IMR-90 (cell line): ENCODE results near the gene C1orf116. TPM values are rescaled to one million over a fixed set of nuclear protein-coding genes. Genes with fewer than 3 reads are reported as not detected.

Experiments
- ATAC-seq: fragments of 200-7000 bp; cut with Tn5 transposase; 2 replicates; pipeline ENCODE4 v1.9.1; 2020; ENCODE audit warnings: low read depth, mild to moderate bottlenecking, moderate library complexity
- BruUV-seq: library from RNA; stranded (reverse); fragments of 400-500 nt; replicated peaks from 2 replicates; lab custom pipeline; 2021; lab: Mats Ljungman, UMichigan
- CTCF ChIA-PET: fragments of 300-600 bp; formaldehyde crosslinking; extraction: SDS; loops from one replicate; lab custom pipeline; 2021; ENCODE audit warnings: antibody characterized with exemption; lab: Yijun Ruan, JAX
- POLR2A ChIA-PET: fragments of 300-600 bp; sonication (Branson Sonifier 250); formaldehyde crosslinking; loops from one replicate; lab custom pipeline; 2022; ENCODE audit warnings: antibody characterized with exemption; ENCODE audit not compliant: unreplicated experiment; lab: Charles Lee
- DNase-seq: peaks from one replicate; pipeline ENCODE4 v3.0.0; 2013
- H2AFZ ChIP-seq: replicated peaks from 2 replicates; pipeline ENCODE3; 2013; ENCODE audit warnings: low read length, mild to moderate bottlenecking; ENCODE audit not compliant: poor library complexity
- H2AK5ac ChIP-seq: 2 replicates; pipeline ENCODE4 v1.6.1; 2013; ENCODE audit warnings: low read depth, low read length, inconsistent platforms
- H2AK9ac ChIP-seq: replicated peaks from 2 replicates; pipeline ENCODE3; 2013; ENCODE audit warnings: mild to moderate bottlenecking, low read depth, low read length, moderate library complexity; ENCODE audit not compliant: poor library complexity
- H2BK120ac ChIP-seq: 2 replicates; pipeline ENCODE4 v1.6.1; 2013; ENCODE audit warnings: low read depth, low read length, inconsistent platforms
- H2BK15ac ChIP-seq: 3 replicates; pipeline ENCODE4 v1.6.1; 2013; ENCODE audit warnings: low read depth, low read length, inconsistent platforms
- H2BK20ac ChIP-seq: 2 replicates; pipeline ENCODE4 v1.6.1; 2013; ENCODE audit warnings: low read depth, mild to moderate bottlenecking, inconsistent platforms, low read length, moderate library complexity
- H2BK5ac ChIP-seq: 2 replicates; pipeline ENCODE4 v1.6.1; 2013; ENCODE audit warnings: mild to moderate bottlenecking, low read depth, low read length, inconsistent platforms; ENCODE audit not compliant: poor library complexity, severe bottlenecking
- H3K14ac ChIP-seq: replicated peaks from 2 replicates; pipeline ENCODE4 v1.6.1; 2013; ENCODE audit warnings: low read depth, low read length, inconsistent platforms
- H3K18ac ChIP-seq: 2 replicates; pipeline ENCODE4 v1.6.1; 2013; ENCODE audit warnings: low read depth, low read length, control low read depth
- H3K23ac ChIP-seq: 2 replicates; pipeline ENCODE4 v1.6.1; 2013; ENCODE audit warnings: low read depth, low read length, inconsistent platforms
- H3K27ac ChIP-seq: 2 replicates; pipeline ENCODE4 v1.5.1; 2013; ENCODE audit warnings: mild to moderate bottlenecking, control low read depth, low read length; ENCODE audit not compliant: insufficient read depth
- H3K27me3 ChIP-seq: 2 replicates; pipeline ENCODE4 v1.6.1; 2013; ENCODE audit warnings: low read length; ENCODE audit not compliant: control insufficient read depth, insufficient read depth
- H3K36me3 ChIP-seq: 2 replicates; pipeline ENCODE4 v1.6.1; 2013; ENCODE audit warnings: low read length, mixed read lengths; ENCODE audit not compliant: control insufficient read depth, insufficient read depth
- H3K4ac ChIP-seq: 2 replicates; pipeline ENCODE4 v1.6.1; 2013; ENCODE audit warnings: low read depth, low read length, inconsistent platforms
- H3K4me1 ChIP-seq: 2 replicates; pipeline ENCODE4 v1.6.1; 2013; ENCODE audit warnings: low read length, mixed read lengths; ENCODE audit not compliant: control insufficient read depth, insufficient read depth
- H3K4me2 ChIP-seq: 2 replicates; pipeline ENCODE4 v1.6.1; 2013; ENCODE audit warnings: low read depth, mild to moderate bottlenecking, control low read depth, low read length, moderate library complexity
- H3K4me3 ChIP-seq: 2 replicates; pipeline ENCODE4 v1.5.1; 2013; ENCODE audit warnings: low read depth, mild to moderate bottlenecking, control low read depth, low read length, moderate library complexity; ENCODE audit not compliant: insufficient read depth
- H3K56ac ChIP-seq: 2 replicates; pipeline ENCODE4 v1.6.1; 2013; ENCODE audit warnings: low read length, inconsistent platforms; ENCODE audit not compliant: insufficient read depth; ENCODE audit errors: extremely low read depth
- H3K79me1 ChIP-seq, 2 experiments: 2 replicates each; pipeline ENCODE4 v1.6.1; 2013; ENCODE audit warnings: low read length in 2 of 2, inconsistent platforms in 1 of 2, low read depth in 1 of 2
- H3K9ac ChIP-seq: 2 replicates; pipeline ENCODE4 v1.6.1; 2013; ENCODE audit warnings: low read depth, low read length, control low read depth
- H3K9me1 ChIP-seq: 2 replicates; pipeline ENCODE4 v1.6.1; 2013; ENCODE audit warnings: low read length, inconsistent platforms; ENCODE audit not compliant: insufficient read depth
- H3K9me3 ChIP-seq: 2 replicates; pipeline ENCODE4 v1.6.1; 2013; ENCODE audit warnings: low read length; ENCODE audit not compliant: control insufficient read depth, insufficient read depth
- H4K20me1 ChIP-seq: 2 replicates; pipeline ENCODE4 v1.6.1; 2013; ENCODE audit warnings: low read length, inconsistent platforms; ENCODE audit not compliant: insufficient read depth
- H4K5ac ChIP-seq: 2 replicates; pipeline ENCODE4 v1.6.1; 2013; ENCODE audit warnings: mild to moderate bottlenecking, low read depth, low read length, control low read depth
- H4K8ac ChIP-seq, 2 experiments: 2 replicates each; pipeline ENCODE4 v1.6.1; 2013; ENCODE audit warnings: low read depth in 2 of 2, low read length in 2 of 2, control low read depth in 1 of 2, inconsistent platforms in 1 of 2
- H4K91ac ChIP-seq: 2 replicates; pipeline ENCODE4 v1.6.1; 2013; ENCODE audit warnings: low read depth, low read length, inconsistent platforms; ENCODE audit not compliant: insufficient read depth
- ELK1 ChIP-seq: fragments of 150-350 bp; IDR thresholded peaks from 2 replicates; pipeline ENCODE4 v1.6.1; 2016; ENCODE audit warnings: low read depth, mild to moderate bottlenecking, low read length, moderate library complexity, borderline replicate concordance
- FOS ChIP-seq: fragments of 150-350 bp; IDR thresholded peaks from 2 replicates; pipeline ENCODE4 v1.6.1; 2016; ENCODE audit warnings: low read depth, low read length
- MXI1 ChIP-seq: IDR thresholded peaks from 2 replicates; pipeline ENCODE4 v1.6.1; 2012; ENCODE audit warnings: low read depth, mild to moderate bottlenecking, low read length, moderate library complexity, borderline replicate concordance
- SMC3 ChIP-seq: fragments of 150-350 bp; IDR thresholded peaks from 2 replicates; pipeline ENCODE4 v1.6.1; 2016; ENCODE audit warnings: low read depth, mild to moderate bottlenecking, antibody characterized with exemption, low read length, moderate library complexity
- WGBS, 2 experiments: methylation state at CpG; one replicate each; pipeline versions ENCODE4 v1.1.5 to v1.1.7; 2013; ENCODE audit warnings: missing lambda C conversion rate in 2 of 2; ENCODE audit not compliant: insufficient read length in 1 of 2; ENCODE audit errors: extremely low coverage in 2 of 2; 5-methylcytosine and 5-hydroxymethylcytosine counted together
- dilution Hi-C: fragments of 300-500 bp; cut with HindIII; formaldehyde crosslinking; loops from one replicate; pipeline ENCODE4 v1.14.3; 2018; ENCODE audit warnings: low sequenced_read_pairs; ENCODE audit not compliant: unreplicated experiment
- in situ Hi-C: fragments of 300-500 bp; cut with MboI; formaldehyde crosslinking; loops from 3 replicates; pipeline ENCODE4 v1.14.3; 2019; ENCODE audit warnings: low sequenced_read_pairs, inconsistent platforms, mixed read lengths
- intact Hi-C: fragments of 100-400 bp; cut with micrococcal nuclease; formaldehyde crosslinking; loops from 2 replicates; pipeline ENCODE4 v1.10.0; 2022
- polyA plus RNA-seq, 3 experiments: library from polyadenylated mRNA; depleted of rRNA; stranded (reverse); fragments of >200 nt; gene quantifications; 2 replicates each; pipeline ENCODE4 v1.2.3, GENCODE V29; 2012; ENCODE audit warnings: low replicate concordance in 1 of 3
- total RNA-seq: library from RNA; depleted of rRNA; stranded (reverse); fragments of >200 nt; gene quantifications from 2 replicates; pipeline ENCODE4 v1.2.3, GENCODE V29; 2012

C1orf116 gene
- total and polyA plus RNA-seq, 2 of the 4 experiments (the other 2 are of a cell fraction) = under 0.01 to 0.03 TPM

- no peak overlapping the region for H3K4me2 ChIP-seq
- no peaks in the 10 kb centered on the region for H3K9me1 ChIP-seq
- H4K8ac ChIP-seq = no peak overlapping the region
- H3K27ac ChIP-seq = no peak overlapping the region
- no peaks in the 10 kb centered on the region for H3K4me1 ChIP-seq
- no peak overlapping the region for H3K23ac ChIP-seq
- in situ Hi-C loops (loop anchor here (5.0 kb wide), 1 partner anchor 48 kb away; no protein-coding TSS in a partner anchor), intact Hi-C loops (loop anchor here (5.0 to 10.0 kb wide), 4 partner anchors 142 to 472 kb away; no protein-coding TSS in a partner anchor), dilution Hi-C loops (no loop called here)
- no peak overlapping the region for H3K4me3 ChIP-seq
- peaks cover 10% of the 10 kb centered on the region for H3K27me3 ChIP-seq
- no peak overlapping the region for H2AFZ ChIP-seq
- DNase-seq (no peak), ATAC-seq (no peak)
- POLR2A ChIA-PET = no interaction called here
- no peak overlapping the region for H4K5ac ChIP-seq
- no peak overlapping the region for H2BK5ac ChIP-seq
- no peak overlapping the region for H4K91ac ChIP-seq
- BruUV-seq = no TSS peak
- no peak overlapping the region for H3K4ac ChIP-seq
- no CpG with 5 or more reads among the region's 6 CpGs for WGBS, 2 experiments
- TF ChIP-seq FOS (no peak), MXI1 (no peak), ELK1 (no peak), SMC3 (no peak)
- no peaks in the 10 kb centered on the region for H4K20me1 ChIP-seq
- H3K9me3 ChIP-seq = no peaks in the 10 kb centered on the region
- no peak overlapping the region for H2AK9ac ChIP-seq
- H3K9ac ChIP-seq = no peak overlapping the region
- CTCF ChIA-PET = interaction anchor here (0.5 to 1.3 kb wide), 2 partner anchors 15 to 326 kb away, joined by 3 read pairs; no protein-coding TSS in a partner anchor
- H3K14ac ChIP-seq = no peak overlapping the region
- no peak overlapping the region for H2BK120ac ChIP-seq
- H3K36me3 ChIP-seq = no peaks in the 10 kb centered on the region
- H2BK15ac ChIP-seq = no peak overlapping the region
- H3K18ac ChIP-seq = no peak overlapping the region
- no peak overlapping the region for H2BK20ac ChIP-seq
- H3K56ac ChIP-seq = no peak overlapping the region
- no peaks in the 10 kb centered on the region for H3K79me1 ChIP-seq
- no peak overlapping the region for H2AK5ac ChIP-seq
Observed at GRCh38 chr1:207079706-207080241, 47.2 kb upstream of the C1orf116 start.
